K562 (cell line): ENCODE results near the gene EFHC1. TPM values are rescaled to one million over a fixed set of nuclear protein-coding genes. Genes with fewer than 3 reads are reported as not detected.

Experiments
- ATAC-seq: fragments of 200-7000 bp; cut with Tn5 transposase; 3 replicates; pipeline ENCODE4 v1.9.1; 2020; ENCODE audit warnings: moderate library complexity
- BruUV-seq: library from RNA; stranded (reverse); fragments of 400-500 nt; replicated peaks from 2 replicates; lab custom pipeline; 2021; lab: Mats Ljungman, UMichigan
- CTCF ChIA-PET: fragments of 300-600 bp; formaldehyde crosslinking; extraction: SDS; loops from one replicate; lab custom pipeline; 2021; ENCODE audit warnings: low intra/inter-chr PET ratio; lab: Yijun Ruan, JAX
- POLR2A ChIA-PET: fragments of 300-600, 350-650 bp; sonication (Branson Sonifier 250); formaldehyde crosslinking; extraction: SDS; loops from one replicate; lab custom pipeline; 2021; ENCODE audit warnings: antibody characterized with exemption, inconsistent platforms; lab: Yijun Ruan, JAX
- DNase-seq, 4 experiments: peaks; one replicate each; pipeline versions ENCODE4 v3.0.0 to v3.0.0-alpha.2; 2011 to 2018; ENCODE audit warnings: low spot score in 3 of 4, mixed read lengths in 3 of 4; ENCODE audit errors: extremely low read depth in 1 of 4
- FAIRE-seq: peaks from 2 replicates; lab custom pipeline; 2011; peaks lifted over from hg19 to GRCh38; lab: Jason Lieb, UNC
- H2AFZ ChIP-seq: 2 replicates; pipeline ENCODE4 v1.6.0; 2011; ENCODE audit warnings: low read depth, low read length, control low read depth, inconsistent platforms
- H3K27ac ChIP-seq: fragments of 200-600 bp; 3 replicates; pipeline ENCODE4 v1.8.0; 2011; ENCODE audit warnings: low read depth, mild to moderate bottlenecking, control low read depth, inconsistent platforms, low read length, moderate library complexity, mixed read lengths; ENCODE audit errors: extremely low read depth
- H3K27me3 ChIP-seq, 2 experiments: fragments of 300-600 bp in 1 of 2; 2 replicates in 1 of 2; 3 replicates in 1 of 2; pipeline versions ENCODE4 v1.6.0 to v1.8.0; 2011; ENCODE audit warnings: inconsistent platforms in 2 of 2, low read length in 2 of 2, mild to moderate bottlenecking in 1 of 2, mixed read lengths in 1 of 2, moderate library complexity in 1 of 2; ENCODE audit not compliant: control insufficient read depth in 2 of 2, insufficient read depth in 2 of 2
- H3K36me3 ChIP-seq: fragments of 300-600 bp; 3 replicates; pipeline ENCODE4 v1.8.0; 2011; ENCODE audit warnings: mild to moderate bottlenecking, low read length, inconsistent platforms; ENCODE audit not compliant: control insufficient read depth, insufficient read depth
- H3K4me1 ChIP-seq, 2 experiments: fragments of 200-600 bp in 1 of 2; replicated peaks in 1 of 2; 2 replicates in 1 of 2; 3 replicates in 1 of 2; pipeline versions ENCODE4 v1.5.1 to v1.8.0; 2011; ENCODE audit warnings: inconsistent platforms in 2 of 2, low read length in 2 of 2, mild to moderate bottlenecking in 1 of 2, mixed read lengths in 1 of 2, moderate library complexity in 1 of 2; ENCODE audit not compliant: control insufficient read depth in 2 of 2, insufficient read depth in 2 of 2
- H3K4me2 ChIP-seq: 2 replicates; pipeline ENCODE4 v1.6.1; 2011; ENCODE audit warnings: low read length, control low read depth, inconsistent platforms, mixed read lengths; ENCODE audit not compliant: insufficient read depth
- H3K4me3 ChIP-seq: fragments of 200-600 bp; sonication (generic), shearing (Covaris generic); 2 replicates; pipeline ENCODE4 v1.5.1; 2016; ENCODE audit warnings: control low read depth, inconsistent platforms
- H3K79me2 ChIP-seq: fragments of 200-600 bp; 3 replicates; pipeline ENCODE4 v1.8.0; 2011; ENCODE audit warnings: low read length, inconsistent platforms; ENCODE audit not compliant: control insufficient read depth, insufficient read depth
- H3K9ac ChIP-seq, 2 experiments: 2 replicates each; pipeline versions ENCODE4 v1.6.0 to v1.6.1; 2011; ENCODE audit warnings: low read depth in 2 of 2, low read length in 2 of 2, control low read depth in 1 of 2, inconsistent platforms in 1 of 2, mild to moderate bottlenecking in 1 of 2, mixed read lengths in 1 of 2; ENCODE audit not compliant: insufficient read depth in 1 of 2
- H3K9me1 ChIP-seq: one replicate; pipeline ENCODE4 v1.6.0; 2011; ENCODE audit warnings: inconsistent platforms, mild to moderate bottlenecking, low read length, moderate library complexity; ENCODE audit not compliant: control insufficient read depth, insufficient read depth
- H3K9me3 ChIP-seq: replicated peaks from 2 replicates; pipeline ENCODE4 v1.5.1; 2011; ENCODE audit warnings: low read depth, low read length, inconsistent platforms; ENCODE audit not compliant: control insufficient read depth, insufficient read depth
- H4K20me1 ChIP-seq: replicated peaks from 2 replicates; pipeline ENCODE4 v1.6.1; 2011; ENCODE audit warnings: low read length, inconsistent platforms, mixed read lengths; ENCODE audit not compliant: control insufficient read depth, insufficient read depth
- ATF3 ChIP-seq, 2 experiments: fragments of 450-650 bp in 1 of 2; sonication (generic) in 1 of 2; formaldehyde crosslinking in 1 of 2; IDR thresholded peaks in 1 of 2; conservative IDR thresholded peaks in 1 of 2; 2 replicates each; pipeline versions ENCODE4 v1.6.1 to v1.8.1; 2016 to 2023; ENCODE audit warnings: mild to moderate bottlenecking in 2 of 2, moderate library complexity in 2 of 2, inconsistent platforms in 1 of 2, missing genetic modification reagents in 1 of 2
- DNMT1 ChIP-seq: fragments of 450-650 bp; IDR thresholded peaks from 2 replicates; pipeline ENCODE4 v1.6.1; 2016; ENCODE audit warnings: antibody characterized with exemption, mild to moderate bottlenecking
- ETV5 ChIP-seq: sonication (generic); formaldehyde crosslinking; IDR thresholded peaks from 2 replicates; pipeline ENCODE4 v1.4.0; 2020; ENCODE audit warnings: low read depth, mild to moderate bottlenecking, missing genetic modification reagents
- HMG20A ChIP-seq: fragments of 450-650 bp; formaldehyde crosslinking; conservative IDR thresholded peaks from 2 replicates; pipeline ENCODE4 v1.4.0; 2020; ENCODE audit warnings: mild to moderate bottlenecking, mixed read lengths
- NBN ChIP-seq: fragments of 450-650 bp; IDR thresholded peaks from 2 replicates; pipeline ENCODE4 v1.6.1; 2016; ENCODE audit warnings: low read depth, mild to moderate bottlenecking
- PKNOX1 ChIP-seq: fragments of 450-650 bp; IDR thresholded peaks from 2 replicates; pipeline ENCODE4 v1.6.1; 2016
- RBM22 ChIP-seq: fragments of 200-400 bp; formaldehyde crosslinking; IDR thresholded peaks from 2 replicates; pipeline ENCODE4 v1.6.1; 2018; ENCODE audit warnings: low read length, low read depth; ENCODE audit not compliant: poor library complexity, severe bottlenecking
- RUNX1 ChIP-seq: sonication (generic); IDR thresholded peaks from 2 replicates; pipeline ENCODE4 v1.6.1; 2016; ENCODE audit warnings: antibody characterized with exemption, low read depth
- SAFB ChIP-seq: fragments of 200-400 bp; formaldehyde crosslinking; IDR thresholded peaks from 2 replicates; pipeline ENCODE4 v1.6.1; 2017; ENCODE audit warnings: low read depth, low read length, borderline replicate concordance
- SMAD4 ChIP-seq: fragments of 250-450 bp; sonication (Bioruptor Pico); conservative IDR thresholded peaks from 2 replicates; pipeline ENCODE4 v1.8.0; 2021; ENCODE audit warnings: inconsistent platforms, mild to moderate bottlenecking, moderate library complexity
- TCFL5 ChIP-seq: fragments of 250-450 bp; sonication (Bioruptor Pico); conservative IDR thresholded peaks from 2 replicates; pipeline ENCODE4 v1.6.1; 2021; ENCODE audit warnings: mild to moderate bottlenecking, moderate library complexity, matching md5 sums
- TFAM ChIP-seq: fragments of 250-450 bp; sonication (Bioruptor Pico); conservative IDR thresholded peaks from 2 replicates; pipeline ENCODE4 v1.5.0; 2021; ENCODE audit warnings: mild to moderate bottlenecking, moderate library complexity
- ZBTB8A ChIP-seq: fragments of 450-650 bp; IDR thresholded peaks from 2 replicates; pipeline ENCODE4 v1.6.1; 2018; ENCODE audit warnings: mild to moderate bottlenecking, moderate library complexity; ENCODE audit not compliant: partially characterized antibody
- ZMIZ1 ChIP-seq, 2 experiments: fragments of 150-350 bp in 1 of 2; IDR thresholded peaks; 2 replicates each; pipeline ENCODE4 v1.6.1; 2012 to 2016; ENCODE audit warnings: low read depth in 2 of 2, low read length in 2 of 2, mild to moderate bottlenecking in 1 of 2, moderate library complexity in 1 of 2
- WGBS: fragments of 100-300 bp; shearing (Covaris generic); methylation state at CpG from one replicate; pipeline ENCODE4 v1.1.6; 2016; ENCODE audit warnings: low coverage, mixed read lengths; ENCODE audit not compliant: insufficient coverage; ENCODE audit errors: missing lambda C conversion rate; 5-methylcytosine and 5-hydroxymethylcytosine counted together
- in situ Hi-C: fragments of 300-500 bp; cut with MboI; formaldehyde crosslinking; loops from 4 replicates; pipeline ENCODE4 v1.15.0; 2018; ENCODE audit warnings: inconsistent platforms, mixed read lengths
- intact Hi-C: fragments of 100-400 bp; cut with micrococcal nuclease; formaldehyde crosslinking; loops from 2 replicates; pipeline ENCODE4 v1.14.2; 2022
- polyA plus RNA-seq, 8 experiments: library from polyadenylated mRNA; depleted of rRNA in 4 of 8; stranded (reverse) in 5 of 8; unstranded in 3 of 8; fragments of >200 nt; fragmentation: Nextera tagmentation in 2 of 8; fragmentation: Illumina TruSeq in 1 of 8; extraction: Ambion mirVana in 2 of 8; extraction: Trizol in 1 of 8; gene quantifications; 2 replicates each; pipeline versions ENCODE4 v1.2.1 to v1.2.3, GENCODE V29; 2011 to 2014; ENCODE audit warnings: inconsistent platforms in 1 of 8, missing spikeins in 1 of 8
- total RNA-seq, 7 experiments: library from RNA; depleted of rRNA in 6 of 7; stranded (reverse); fragments of >200 nt in 6 of 7; fragmentation: Illumina TruSeq in 2 of 7; extraction: Trizol in 2 of 7; gene quantifications; 2 replicates each; pipeline versions ENCODE4 v1.2.1 to v1.2.3, GENCODE V29; 2011 to 2021; ENCODE audit warnings: low replicate concordance in 1 of 7

Gene EFHC1
- total and polyA plus RNA-seq, 9 of the 15 experiments (the other 6 are each of a cell fraction or from before 2014, with no cell fraction given), result 9.5 to 31.0 (median 14.9) TPM

GRCh38 chr6:52415917-52416628 lies 4.1 kb upstream of the EFHC1 start:
- no peak for ATAC-seq
- in situ Hi-C loops, result loop anchor here (5.0 to 25.0 kb wide), 3 partner anchors 181 to 1071 kb away; no protein-coding TSS in a partner anchor
- POLR2A ChIA-PET, result interaction anchor here (0.6 to 1.4 kb wide), 3 partner anchors 23 to 249 kb away, joined by 3 read pairs; no protein-coding TSS in a partner anchor
- intact Hi-C loops, result loop anchor here (1.0 to 10.0 kb wide), 8 partner anchors 89 to 1069 kb away; partner anchors contain the start of genes GSTA4 and TRAM2
- 14% methylated on average over 6 of the region's 6 CpGs for WGBS
- Histone ChIP-seq H3K4me1 (peaks cover 24 to 29% of the 10 kb centered on the region in 2 experiments), H3K79me2 (peaks cover 6% of the 10 kb centered on the region; the same call in 2 of the 3 replicates), H3K27me3 (no peaks in the 10 kb centered on the region; a peak in 2 of 5 replicates), H3K36me3 (no peaks in the 10 kb centered on the region), H2AFZ (0 out of 2 replicates have a peak overlapping the region, but pooled peaks have one; percentile 15), H3K4me2 (no peak overlapping the region), H3K27ac (no peak overlapping the region), H3K9ac (no peak overlapping the region), H4K20me1 (no peaks in the 10 kb centered on the region), H3K9me3 (no peaks in the 10 kb centered on the region), H3K9me1 (no peaks in the 10 kb centered on the region), H3K4me3 (no peak overlapping the region)
- no TSS peak for BruUV-seq
- FAIRE-seq, result no peak
- CTCF ChIA-PET, result interaction anchor here (1.0 to 4.8 kb wide), 7 partner anchors 9 to 282 kb away, joined by 3 to 74 read pairs (median 4); no protein-coding TSS in a partner anchor
- DNase-seq, result peak in 1 of 4 experiments; percentile 18
- no peak for TF ChIP-seq RBM22
- TF ChIP-seq ETV5 (CRISPR knock-in tag), result no peak
- TF ChIP-seq ZMIZ1 (IDR thresholded peaks at IDR 0.05; ENCODE audit: low read depth in 2 of 2, low read length in 2 of 2), result no peak
- TF ChIP-seq TFAM (CRISPR knock-in tag), result no peak
- no peak for TF ChIP-seq PKNOX1
- 0 out of 2 replicates have a peak, but pooled peaks have one; percentile 47 for TF ChIP-seq ATF3 (IDR thresholded peaks at IDR 0.05)
- TF ChIP-seq ATF3 (CRISPR knock-in tag; conservative IDR thresholded peaks at IDR 0.05), result no peak
- no peak for TF ChIP-seq ZBTB8A
- TF ChIP-seq DNMT1, result no peak
- no peak for TF ChIP-seq SMAD4 (CRISPR knock-in tag)
- no peak for TF ChIP-seq NBN
- TF ChIP-seq HMG20A, result no peak
- TF ChIP-seq TCFL5 (CRISPR knock-in tag), result no peak
- no peak for TF ChIP-seq SAFB
- no peak for TF ChIP-seq RUNX1
